Left ventricle myocardium superior (tissue), 1 donor: ENCODE data around the gene SLC13A3. TPM values are rescaled to one million over a fixed set of nuclear protein-coding genes. Genes with fewer than 3 reads are reported as not detected.

ENCODE experiments used
- ATAC-seq: fragments of 200-7000 bp; cut with Tn5 transposase; one replicate; pipeline ENCODE4 v1.9.1; 2020; ENCODE audit warnings: mild to moderate bottlenecking, moderate library complexity
- DNase-seq: peaks from one replicate; pipeline ENCODE4 v3.0.0-alpha.2; 2020
- intact Hi-C: fragments of 100-400 bp; cut with micrococcal nuclease; formaldehyde crosslinking; loops from one replicate; pipeline ENCODE4 v1.11.0; 2022
- total RNA-seq: library from RNA; stranded (reverse); fragmentation: NEBNext Ultra II Directional; extraction: Animal tissue kit (Norgen Biotek cat#: 25700); gene quantifications from one replicate; pipeline ENCODE4 v1.2.1, GENCODE V29; 2021
- donor health status: DM: no; HTN: yes; CAD: no; lungs with severe emphysema.

SLC13A3 gene
- total RNA-seq, 1 donor from 2014 or later: 0.12 TPM

DNA sequence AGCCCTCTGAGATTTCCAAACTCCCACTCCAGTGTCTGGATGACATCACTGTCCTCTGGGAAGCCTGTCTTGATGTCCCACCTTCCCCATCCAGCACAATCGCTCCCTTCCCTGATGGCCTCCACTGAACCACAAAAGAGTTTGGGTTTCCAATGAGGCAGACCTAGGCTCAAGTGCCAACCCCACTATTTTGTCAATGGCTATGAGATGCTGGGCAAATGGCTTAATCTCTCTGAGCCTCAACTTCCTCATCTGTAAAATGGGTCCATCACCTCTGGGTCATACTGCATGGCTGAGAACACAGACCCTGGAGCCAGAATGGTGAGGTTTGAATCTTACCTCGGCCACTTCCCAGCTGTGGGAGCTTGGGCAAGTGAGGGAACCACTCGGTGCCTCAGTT, 11.7 kb downstream of the SLC13A3 start:
- no peak for ATAC-seq
- intact Hi-C loops: no loop called here
- DNase-seq: no peak

DNA sequence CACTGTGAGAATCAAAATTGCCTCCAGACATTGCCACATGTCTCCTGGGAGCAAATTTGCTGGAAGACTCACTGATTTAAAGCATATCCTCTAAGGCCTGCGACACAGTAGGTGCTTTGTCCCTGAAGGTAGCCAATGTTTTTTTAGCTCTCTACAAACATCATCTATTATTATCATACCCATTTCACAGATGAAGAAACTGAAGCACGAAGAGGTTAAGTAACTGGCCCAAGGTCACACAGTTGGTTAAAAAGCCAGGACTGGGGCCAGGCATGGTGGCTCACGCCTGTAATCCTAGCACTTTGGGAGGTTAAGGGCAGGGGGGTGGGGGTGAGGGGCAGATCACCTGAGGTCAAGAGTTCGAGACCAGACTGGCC, 12.4 kb downstream of the SLC13A3 start:
- ATAC-seq: no peak
- intact Hi-C loops: no loop called here
- no peak for DNase-seq

DNA sequence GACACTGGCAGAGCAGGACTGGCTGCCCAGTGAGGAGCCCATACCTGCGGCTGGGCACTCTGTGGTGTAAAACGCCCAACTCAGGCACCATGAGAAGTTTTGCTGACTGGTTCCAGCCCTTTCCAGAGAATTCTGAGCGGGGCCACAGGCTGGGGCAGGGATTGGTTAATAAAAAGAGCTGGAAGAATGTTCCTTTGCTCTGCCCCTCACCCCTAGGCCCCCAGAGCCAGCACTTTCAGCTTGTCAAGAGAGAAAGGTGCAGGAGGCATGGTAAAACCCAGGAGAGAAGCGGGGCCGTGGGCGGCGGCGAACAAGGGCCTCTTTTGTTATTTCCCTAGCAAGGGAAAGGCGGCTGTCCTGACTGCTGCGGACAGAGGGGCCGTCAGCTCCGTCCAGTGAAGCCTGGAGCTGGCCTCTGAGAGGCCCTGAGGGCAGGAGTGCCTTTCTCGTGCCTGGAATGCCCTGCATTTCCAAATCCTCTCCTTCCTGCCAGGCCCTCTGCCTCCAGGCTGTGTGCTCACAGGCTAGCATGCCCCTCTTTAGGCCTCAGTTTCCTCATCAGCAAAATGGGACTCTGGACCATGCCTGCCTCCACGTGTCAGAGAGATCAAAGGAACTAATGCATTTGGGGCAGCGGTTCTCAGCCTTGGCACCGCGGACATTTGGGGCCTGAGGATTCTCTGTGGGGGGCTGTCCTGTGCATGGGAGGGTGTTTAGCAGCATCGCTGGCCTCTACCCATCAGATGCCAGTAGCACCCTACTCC, 12.9 kb downstream of the SLC13A3 start:
- no peak for DNase-seq
- no peak for ATAC-seq
- intact Hi-C loops: no loop called here

DNA sequence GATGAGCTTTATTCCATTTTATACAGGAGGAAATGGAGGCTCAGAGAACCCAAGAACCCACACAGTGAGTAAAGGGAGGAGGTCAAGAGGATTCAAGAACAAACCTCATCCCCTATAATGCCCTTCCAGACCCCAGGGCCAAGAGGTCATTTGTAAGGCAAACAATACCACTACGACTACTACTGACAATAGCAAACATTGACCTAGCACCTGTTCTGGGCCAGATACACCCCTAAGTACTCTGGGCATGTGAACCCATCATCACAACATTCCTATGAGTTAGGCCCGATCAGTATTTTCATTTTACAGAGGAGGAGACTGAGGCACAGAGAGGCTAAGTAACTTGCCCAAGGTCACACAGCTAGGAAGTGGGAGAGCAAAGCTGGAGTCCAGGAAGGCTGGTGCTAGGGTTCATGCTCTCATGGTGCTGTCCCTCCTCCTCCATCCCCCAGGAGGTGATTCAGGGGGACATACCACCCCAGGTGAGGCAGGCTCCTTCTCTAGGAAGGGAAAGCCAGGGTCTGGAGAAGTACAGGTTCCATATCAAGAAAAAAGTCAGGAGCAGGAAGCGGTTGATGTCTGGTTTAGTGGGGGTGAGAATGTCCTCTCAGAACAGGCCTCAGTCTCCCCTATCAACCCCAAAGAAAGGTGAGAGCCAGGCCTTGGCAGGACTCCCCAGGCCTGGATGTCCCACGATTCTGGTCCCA, 13.7 kb downstream of the SLC13A3 start:
- ATAC-seq (no peak), DNase-seq (no peak)
- intact Hi-C loops: no loop called here

DNA sequence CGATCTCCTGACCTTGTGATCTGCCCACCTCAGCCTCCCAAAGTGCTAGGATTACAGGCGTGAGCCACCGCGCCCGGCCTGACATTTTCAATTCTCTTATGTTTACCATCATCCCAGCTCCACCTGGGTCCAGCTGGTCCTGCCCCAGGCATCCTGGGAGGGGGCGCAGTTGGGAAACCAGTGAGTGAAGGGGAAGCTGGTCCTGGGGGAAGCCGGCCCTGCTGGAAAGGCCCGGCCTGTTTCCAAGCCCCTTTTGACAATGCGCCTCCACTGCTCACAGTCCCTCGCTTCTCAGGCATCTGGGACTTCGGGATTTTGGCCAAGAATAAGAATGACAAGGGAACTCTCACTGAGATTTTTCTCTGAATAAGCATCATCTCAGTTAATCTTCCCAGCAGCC, 14.2 kb downstream of the SLC13A3 start:
- DNase-seq (no peak), ATAC-seq (no peak)
- intact Hi-C loops: no loop called here

DNA sequence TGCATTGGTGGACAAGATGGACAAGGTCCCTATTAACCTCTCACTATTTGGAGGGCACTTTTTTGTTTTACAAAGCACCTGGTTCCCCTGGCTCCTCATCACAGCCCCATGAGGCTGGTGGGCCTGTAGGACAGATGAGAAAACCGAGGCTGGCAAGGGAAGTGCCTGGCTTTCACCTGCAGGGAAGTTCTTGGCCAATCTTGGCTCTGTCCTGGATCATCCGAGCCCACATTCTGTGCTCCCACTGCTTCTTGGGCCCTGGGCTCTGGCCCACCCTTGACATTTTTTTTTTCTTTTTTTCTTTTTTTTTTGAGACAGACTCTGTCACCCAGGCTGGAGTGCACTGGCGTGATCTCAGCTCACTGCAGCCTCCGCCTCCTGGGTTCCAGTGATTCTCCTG, 14.7 kb downstream of the SLC13A3 start:
- ATAC-seq (no peak), DNase-seq (no peak)
- intact Hi-C loops: no loop called here

DNA sequence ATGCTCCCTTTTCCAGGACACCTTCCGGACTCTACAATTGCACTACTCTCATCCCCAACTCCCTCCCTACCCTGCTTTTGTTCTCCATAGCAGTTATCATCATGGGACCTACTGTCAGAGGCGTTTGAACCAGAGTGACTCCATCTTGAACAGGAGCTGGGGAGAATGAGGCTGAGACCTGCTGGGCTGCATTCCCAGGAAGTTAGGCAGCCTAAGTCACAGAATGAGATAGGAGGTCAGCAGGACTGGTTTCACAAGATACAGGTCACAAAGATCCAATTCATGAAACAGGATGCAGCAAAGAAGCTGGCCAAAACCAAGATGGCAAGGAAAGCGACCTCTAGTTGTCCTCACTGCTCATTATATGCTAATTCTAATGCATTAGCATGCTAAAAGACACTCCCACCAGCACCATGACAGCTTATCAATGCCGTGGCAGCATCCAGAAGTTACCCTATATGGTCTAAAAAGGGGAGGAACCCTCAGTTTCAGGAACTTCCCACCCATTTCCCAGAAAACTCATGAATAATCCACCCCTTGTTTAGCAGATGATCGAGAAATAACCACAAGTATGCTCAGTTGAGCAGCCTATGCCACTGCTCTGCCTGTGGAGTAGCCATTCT, 15.6 kb downstream of the SLC13A3 start:
- ATAC-seq (no peak), DNase-seq (no peak)
- intact Hi-C loops: no loop called here

DNA sequence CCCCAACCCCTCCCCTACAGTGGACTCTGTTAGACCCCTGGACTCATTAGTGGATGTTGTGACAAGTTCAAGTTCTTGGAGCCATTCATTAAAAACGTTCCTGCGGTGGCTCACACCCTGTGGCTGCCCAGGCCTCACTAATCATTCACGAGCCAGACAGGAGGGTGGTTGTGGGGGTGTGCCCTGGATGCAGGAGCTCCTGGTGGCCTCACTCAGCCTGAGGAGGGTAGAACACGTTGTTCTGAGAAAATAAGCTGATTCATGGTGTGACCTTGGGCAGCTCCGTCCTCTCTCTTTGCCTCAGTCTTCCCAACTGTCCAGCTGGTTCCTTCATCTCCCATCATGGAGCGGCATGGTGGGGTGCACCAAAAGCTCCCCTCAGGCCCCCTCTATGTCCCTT, 16.7 kb downstream of the SLC13A3 start:
- ATAC-seq (no peak), DNase-seq (no peak)
- intact Hi-C loops: no loop called here

DNA sequence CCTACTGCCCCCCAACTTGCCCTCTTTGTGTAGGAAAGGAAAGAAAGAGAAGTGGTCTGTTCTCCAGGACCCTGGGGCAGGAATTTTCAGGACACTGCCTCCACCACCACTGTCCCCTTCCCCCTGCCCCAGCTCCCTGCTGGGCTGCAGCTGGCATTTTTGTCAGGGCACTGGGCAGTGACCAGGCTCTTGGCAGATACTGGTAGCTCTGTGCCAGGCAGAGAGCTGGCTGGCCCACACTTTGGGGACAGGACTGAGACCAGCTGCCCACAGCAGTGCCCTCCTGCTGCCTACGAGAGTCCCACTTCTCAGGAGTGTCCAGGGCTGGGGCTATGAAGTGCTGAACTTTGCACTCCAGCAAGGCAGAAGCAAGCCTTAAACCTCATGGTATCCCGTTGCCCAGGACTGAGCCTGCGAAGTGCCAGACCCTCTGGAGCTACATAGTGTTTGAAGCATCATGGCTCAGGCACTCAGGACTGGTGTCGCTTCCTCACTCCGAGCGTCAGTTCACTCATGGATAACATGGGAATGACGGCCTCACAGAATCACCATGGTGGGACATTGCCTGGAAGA, 19.3 kb downstream of the SLC13A3 start:
- ATAC-seq: no peak
- DNase-seq: no peak
- intact Hi-C loops: no loop called here

DNA sequence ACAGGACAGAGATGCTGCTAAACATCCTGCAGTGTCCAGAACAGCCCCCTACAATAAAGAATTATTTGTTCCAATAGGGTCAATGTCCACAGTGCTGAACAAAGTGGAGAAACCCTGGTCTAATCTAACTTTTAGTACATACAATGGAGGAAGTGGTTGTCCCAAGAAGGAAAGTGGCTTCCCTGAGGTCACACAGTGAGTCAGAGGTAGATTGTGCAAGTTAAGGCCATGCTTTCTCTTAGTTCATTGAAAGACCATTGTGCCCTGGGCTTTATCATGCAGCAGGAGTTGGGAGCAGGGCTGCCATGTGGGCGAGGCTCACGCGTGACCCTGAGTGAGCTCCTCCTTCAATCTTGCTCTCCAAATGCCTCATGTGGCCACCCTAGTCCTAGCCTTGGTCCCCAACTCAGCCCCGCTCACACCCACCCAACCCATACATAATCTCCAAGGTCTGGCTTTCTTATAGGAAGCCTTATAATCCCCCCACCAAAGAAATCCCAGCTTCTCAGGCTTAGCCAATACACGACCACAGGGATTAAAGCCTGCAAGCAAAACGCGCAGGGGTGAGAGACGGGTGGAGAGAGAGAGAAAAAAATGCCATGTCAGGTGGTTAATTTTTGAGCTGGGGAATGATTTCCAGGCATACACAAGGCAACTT, 19.9 kb downstream of the SLC13A3 start:
- intact Hi-C loops: no loop called here
- no peak for DNase-seq
- no peak for ATAC-seq

DNA sequence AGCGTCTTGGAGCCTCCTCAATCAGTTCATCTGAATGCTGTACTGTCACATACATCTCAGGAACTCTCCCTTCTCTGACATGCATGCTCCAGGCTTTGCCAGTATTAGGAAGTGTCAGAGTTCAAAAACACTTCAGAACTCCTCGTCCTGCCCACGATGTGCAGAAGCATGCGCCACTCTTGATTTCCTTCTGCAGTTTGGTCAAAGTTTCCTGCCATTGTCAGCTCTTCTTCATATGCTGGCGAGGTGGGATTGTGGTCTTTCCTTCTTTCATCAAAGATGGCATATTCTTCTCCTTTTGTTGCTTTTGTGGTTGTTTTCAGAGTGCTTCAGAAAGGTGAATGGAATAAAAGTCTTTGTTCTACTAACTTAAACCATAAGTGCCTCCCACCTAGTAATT, 21.0 kb downstream of the SLC13A3 start:
- ATAC-seq: no peak
- intact Hi-C loops: no loop called here

DNA sequence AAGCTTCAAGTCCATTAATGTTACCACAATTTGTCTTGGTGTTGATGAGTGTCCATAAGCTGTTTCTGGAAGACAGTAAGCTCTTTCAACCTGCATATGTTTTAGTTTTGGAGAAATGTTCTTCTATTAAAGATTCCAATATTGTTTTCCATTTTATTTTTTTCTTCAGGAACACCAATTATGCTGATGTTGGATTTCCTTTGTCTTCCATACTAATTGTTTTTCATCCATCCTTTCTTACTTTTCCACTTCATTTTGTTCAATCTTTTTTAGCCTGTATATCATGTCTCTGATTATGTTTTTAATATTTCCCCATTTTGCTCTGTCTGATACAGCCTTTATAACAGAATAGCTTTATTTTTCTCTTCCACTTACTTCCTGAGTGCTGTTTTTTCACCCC, 21.9 kb downstream of the SLC13A3 start:
- ATAC-seq (no peak), DNase-seq (no peak)
- intact Hi-C loops: no loop called here

More for the DNA sequence above, 21.0 kb downstream of the SLC13A3 start:
- no peak for DNase-seq

DNA sequence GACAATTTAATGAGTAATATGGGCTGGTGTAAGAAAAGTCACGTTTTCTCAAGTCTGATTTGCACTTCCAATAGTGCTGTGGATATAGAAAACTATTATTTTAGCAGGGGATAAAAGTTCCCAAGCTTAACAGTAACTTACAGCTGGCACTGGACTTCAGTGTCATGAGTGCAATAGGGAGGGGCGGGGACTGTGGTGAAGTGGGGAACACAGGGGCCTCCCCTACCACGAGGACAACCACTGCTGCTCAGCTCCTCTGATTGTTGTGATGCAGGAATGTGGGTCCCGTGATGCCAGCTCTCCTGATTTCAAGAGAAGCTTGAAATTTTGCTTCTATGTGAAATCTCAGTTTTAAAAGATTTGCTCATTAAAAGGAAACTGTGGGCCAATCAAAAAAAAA, 24.0 kb downstream of the SLC13A3 start:
- intact Hi-C loops: no loop called here
- no peak for ATAC-seq
- no peak for DNase-seq

DNA sequence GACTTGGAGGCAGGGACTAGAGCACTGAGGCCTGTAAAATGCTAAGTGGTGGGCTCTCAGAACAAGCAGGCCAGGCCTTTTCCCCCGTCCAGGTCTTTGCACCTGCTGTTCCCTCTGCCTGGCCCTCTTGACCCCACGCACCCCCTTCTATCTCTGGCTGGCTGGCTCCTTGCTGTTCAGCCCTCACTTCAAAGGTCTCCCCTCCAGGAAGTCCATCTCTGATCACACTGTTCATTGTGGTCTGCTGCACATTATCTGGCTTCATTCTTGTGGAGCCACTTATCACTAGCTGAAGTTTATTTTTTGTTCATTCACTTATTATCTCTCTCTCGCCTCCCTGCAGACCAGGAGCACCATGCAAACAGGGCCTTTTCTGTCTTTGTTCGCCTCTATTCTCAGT, 24.5 kb downstream of the SLC13A3 start:
- intact Hi-C loops: no loop called here
- no peak for DNase-seq
- ATAC-seq: no peak

DNA sequence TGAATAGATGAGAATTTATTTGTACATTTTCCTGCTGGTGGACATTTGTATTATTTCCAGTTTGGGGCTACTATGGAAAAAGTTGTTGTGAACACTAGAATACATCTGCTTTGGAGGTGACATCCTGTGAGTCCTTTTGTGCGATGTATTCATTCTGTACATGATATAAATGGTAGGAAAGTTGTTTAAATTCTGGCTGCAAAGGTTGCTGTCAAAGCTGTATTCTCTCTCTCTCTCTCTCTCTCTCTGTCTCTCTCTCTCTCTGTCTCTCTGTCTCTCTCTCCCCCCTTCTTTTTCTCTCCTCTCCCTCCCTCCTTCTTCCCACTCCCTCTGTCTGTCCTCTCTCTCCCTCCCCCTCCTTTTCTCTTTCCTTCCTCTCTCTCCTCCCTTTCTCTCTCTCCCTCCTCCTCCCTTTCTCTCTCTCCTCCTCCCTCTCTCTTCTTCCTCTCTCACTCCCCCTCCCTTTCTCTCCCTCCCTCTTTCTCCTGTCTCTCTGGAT, 25.3 kb downstream of the SLC13A3 start:
- intact Hi-C loops: no loop called here
- ATAC-seq (no peak), DNase-seq (no peak)

DNA sequence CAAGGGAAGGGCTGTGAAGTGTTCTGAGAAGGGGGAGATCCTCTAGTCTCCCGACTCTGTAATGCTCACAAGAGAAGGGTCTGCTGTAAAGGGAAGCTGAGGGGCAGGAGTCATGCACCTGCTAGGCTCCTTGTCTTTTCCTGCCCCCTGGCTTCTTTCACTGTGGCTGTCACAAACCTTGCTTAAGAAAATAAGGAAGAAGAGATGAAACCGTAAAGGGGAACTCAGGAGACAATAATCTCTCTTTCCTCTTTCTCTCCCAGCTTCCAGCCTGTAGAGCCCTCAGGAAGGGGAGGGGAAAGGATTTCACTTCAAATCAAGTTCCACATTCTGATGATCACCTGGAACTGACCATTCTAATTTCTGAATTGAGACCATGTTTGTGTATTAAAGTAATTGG, 26.3 kb downstream of the SLC13A3 start:
- DNase-seq (no peak), ATAC-seq (no peak)
- intact Hi-C loops: no loop called here

DNA sequence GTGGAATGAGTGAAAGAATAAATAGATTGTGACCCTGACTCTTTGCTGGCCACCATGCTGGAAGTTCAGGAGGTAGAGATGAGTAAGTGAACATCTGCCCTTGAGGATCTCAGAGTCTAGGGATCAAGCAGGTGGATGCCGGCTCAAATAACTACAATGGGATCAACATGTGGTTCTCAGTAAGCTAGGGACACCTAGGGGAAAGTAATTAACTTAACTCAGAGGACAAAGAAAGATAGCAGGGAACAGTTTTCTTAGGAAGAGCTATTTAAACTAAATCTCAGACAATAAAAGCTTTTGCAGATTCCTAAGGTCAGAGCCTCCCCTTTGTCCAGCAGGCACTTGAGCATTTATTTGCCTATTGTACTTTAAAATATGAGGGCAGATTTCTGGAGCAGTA, 29.1 kb downstream of the SLC13A3 start:
- intact Hi-C loops: no loop called here
- DNase-seq: no peak
- ATAC-seq: no peak

DNA sequence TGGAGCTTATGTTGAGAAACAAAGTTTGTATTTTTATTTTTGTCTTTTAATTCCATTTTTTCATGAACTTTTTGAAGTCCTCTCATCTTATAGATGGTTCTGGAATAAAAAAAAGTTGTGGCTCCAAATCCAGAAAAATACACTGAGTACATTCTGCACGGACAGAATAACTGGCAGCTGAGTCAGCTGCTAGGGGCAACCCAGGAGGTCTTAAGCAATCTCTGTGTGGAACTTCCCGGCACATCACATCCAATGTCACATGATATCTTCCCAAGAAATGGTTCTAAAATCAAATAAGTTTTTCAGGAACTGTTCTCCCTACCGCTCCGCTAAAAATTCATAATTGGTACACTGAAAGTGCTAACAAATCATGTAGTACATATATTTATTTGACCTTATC, 29.8 kb downstream of the SLC13A3 start:
- ATAC-seq (no peak), DNase-seq (no peak)
- intact Hi-C loops: no loop called here

DNA sequence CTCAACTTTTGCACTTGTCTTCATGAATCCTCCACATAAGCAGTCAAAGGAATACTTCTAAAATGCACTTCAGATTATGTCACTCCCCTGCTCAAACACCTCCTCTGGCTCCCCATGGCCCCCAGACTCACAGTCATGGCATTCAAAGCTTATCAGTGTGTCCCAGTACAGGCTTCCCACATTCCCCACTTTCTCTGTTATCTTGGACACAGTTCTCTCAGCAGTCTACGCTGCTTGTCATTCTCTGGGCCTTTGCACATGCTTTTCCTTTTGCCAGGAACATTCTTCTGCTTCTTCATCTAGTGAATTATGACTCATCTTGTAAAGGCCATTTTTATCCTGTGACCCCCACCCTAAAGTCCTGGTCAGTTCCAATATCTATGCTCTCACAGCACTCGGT, 31.8 kb downstream of the SLC13A3 start:
- DNase-seq (no peak), ATAC-seq (no peak)
- intact Hi-C loops: no loop called here
